H1 (cell line): ENCODE results near the gene USP13. TPM values are rescaled to one million over a fixed set of nuclear protein-coding genes. Genes with fewer than 3 reads are reported as not detected.

Source experiments
- CTCF ChIA-PET: fragments of 300-600 bp; sonication (Branson Sonifier 250); formaldehyde crosslinking; loops from one replicate; lab custom pipeline; 2021; ENCODE audit not compliant: partially characterized antibody; lab: Charles Lee
- POLR2A ChIA-PET: fragments of 300-600 bp; sonication (Branson Sonifier 250); formaldehyde crosslinking; loops from one replicate; lab custom pipeline; 2021; ENCODE audit warnings: inconsistent platforms; ENCODE audit not compliant: partially characterized antibody; lab: Charles Lee
- DNase-seq, 2 experiments: peaks; one replicate each; pipeline versions ENCODE4 v3.0.0 to v3.0.0-alpha.2; 2010 to 2022; ENCODE audit warnings: low spot score in 2 of 2, low read depth in 1 of 2, mixed read lengths in 1 of 2
- FAIRE-seq: peaks from 2 replicates; lab custom pipeline; 2011; peaks lifted over from hg19 to GRCh38; lab: Jason Lieb, UNC
- H2AFZ ChIP-seq: 2 replicates; pipeline ENCODE4 v1.8.1; 2012; ENCODE audit warnings: low read length, inconsistent platforms
- H2AK5ac ChIP-seq: 2 replicates; pipeline ENCODE4 v1.6.1; 2013; ENCODE audit warnings: low read depth, low read length
- H2BK120ac ChIP-seq: replicated peaks from 2 replicates; pipeline ENCODE3; 2013; ENCODE audit warnings: low read depth, low read length, inconsistent platforms
- H2BK12ac ChIP-seq: 2 replicates; pipeline ENCODE4 v1.6.1; 2013; ENCODE audit warnings: low read depth, low read length
- H2BK15ac ChIP-seq: 2 replicates; pipeline ENCODE4 v1.6.1; 2013; ENCODE audit warnings: low read length
- H2BK20ac ChIP-seq: 2 replicates; pipeline ENCODE4 v1.6.1; 2013; ENCODE audit warnings: low read length
- H2BK5ac ChIP-seq: 2 replicates; pipeline ENCODE4 v1.6.1; 2013; ENCODE audit warnings: low read depth, low read length
- H3K14ac ChIP-seq: 2 replicates; pipeline ENCODE4 v1.6.1; 2013; ENCODE audit warnings: inconsistent platforms; ENCODE audit not compliant: insufficient read length
- H3K18ac ChIP-seq: 2 replicates; pipeline ENCODE4 v1.6.1; 2013; ENCODE audit warnings: low read length; ENCODE audit errors: extremely low read depth
- H3K23ac ChIP-seq: 2 replicates; pipeline ENCODE4 v1.6.1; 2013; ENCODE audit warnings: inconsistent platforms; ENCODE audit not compliant: insufficient read length
- H3K23me2 ChIP-seq: 2 replicates; pipeline ENCODE4 v1.6.1; 2013; ENCODE audit warnings: low read depth, low read length
- H3K27ac ChIP-seq: 2 replicates; pipeline ENCODE4 v1.6.1; 2011; ENCODE audit warnings: low read depth, low read length, inconsistent platforms
- H3K27me3 ChIP-seq, 4 experiments: replicated peaks in 1 of 4; 1 replicate in 1 of 4; 2 replicates in 3 of 4; pipeline versions ENCODE4 v1.6.1 to v1.8.1; 2011 to 2013; ENCODE audit warnings: low read length in 3 of 4, mild to moderate bottlenecking in 3 of 4, inconsistent platforms in 2 of 4, mixed read lengths in 2 of 4, moderate library complexity in 1 of 4; ENCODE audit not compliant: control insufficient read depth in 3 of 4, insufficient read depth in 3 of 4; ENCODE audit errors: extremely low read depth in 1 of 4
- H3K36me3 ChIP-seq, 4 experiments: 2 replicates each; pipeline versions ENCODE4 v1.6.1 to v1.8.1; 2011 to 2013; ENCODE audit warnings: mild to moderate bottlenecking in 4 of 4, low read length in 3 of 4, moderate library complexity in 2 of 4, control low read depth in 1 of 4, inconsistent platforms in 1 of 4; ENCODE audit not compliant: insufficient read depth in 4 of 4, control insufficient read depth in 2 of 4
- H3K4ac ChIP-seq: replicated peaks from 2 replicates; pipeline ENCODE3; 2013; ENCODE audit warnings: low read length, low read depth, mixed read lengths, inconsistent platforms; ENCODE audit not compliant: insufficient read length
- H3K4me1 ChIP-seq, 4 experiments: replicated peaks in 1 of 4; 1 replicate in 1 of 4; 2 replicates in 3 of 4; pipeline versions ENCODE4 v1.6.1 to v1.8.1; 2011 to 2013; ENCODE audit warnings: low read length in 3 of 4, inconsistent platforms in 2 of 4, mixed read lengths in 1 of 4; ENCODE audit not compliant: insufficient read depth in 4 of 4, control insufficient read depth in 3 of 4
- H3K4me2 ChIP-seq, 2 experiments: 2 replicates each; pipeline versions ENCODE4 v1.6.1 to v1.8.1; 2011 to 2013; ENCODE audit warnings: low read depth in 2 of 2, low read length in 2 of 2, control low read depth in 1 of 2, inconsistent platforms in 1 of 2, mild to moderate bottlenecking in 1 of 2; ENCODE audit not compliant: insufficient read depth in 1 of 2
- H3K4me3 ChIP-seq, 4 experiments: fragments of 200-600, 300-600 bp in 1 of 4; sonication (generic), shearing (Covaris generic), sonication (Bioruptor Twin) in 1 of 4; 2 replicates each; pipeline versions ENCODE4 v1.5.1 to v1.8.1; 2011 to 2016; ENCODE audit warnings: low read length in 4 of 4, low read depth in 3 of 4, control low read depth in 2 of 4, inconsistent platforms in 2 of 4, mild to moderate bottlenecking in 2 of 4, mixed read lengths in 1 of 4, moderate library complexity in 1 of 4; ENCODE audit not compliant: insufficient read depth in 2 of 4; ENCODE audit errors: extremely low read depth in 1 of 4
- H3K56ac ChIP-seq: replicated peaks from 2 replicates; pipeline ENCODE3; 2013; ENCODE audit warnings: low read depth, mild to moderate bottlenecking, mixed read lengths, low read length, inconsistent platforms; ENCODE audit not compliant: insufficient read length
- H3K79me1 ChIP-seq: 2 replicates; pipeline ENCODE4 v1.6.1; 2013; ENCODE audit warnings: low read depth, low read length, control low read depth
- H3K79me2 ChIP-seq, 2 experiments: 2 replicates each; pipeline versions ENCODE4 v1.6.1 to v1.8.1; 2012 to 2013; ENCODE audit warnings: low read length in 2 of 2, mild to moderate bottlenecking in 2 of 2, inconsistent platforms in 1 of 2; ENCODE audit not compliant: insufficient read depth in 2 of 2, control insufficient read depth in 1 of 2
- H3K9ac ChIP-seq, 4 experiments: replicated peaks in 1 of 4; 1 replicate in 1 of 4; 2 replicates in 3 of 4; pipeline versions ENCODE4 v1.6.1 to v1.8.1; 2011 to 2013; ENCODE audit warnings: low read depth in 3 of 4, low read length in 3 of 4, control low read depth in 2 of 4, mild to moderate bottlenecking in 2 of 4, moderate library complexity in 2 of 4, inconsistent platforms in 1 of 4; ENCODE audit errors: extremely low read depth in 1 of 4
- H3K9me3 ChIP-seq, 2 experiments: 2 replicates each; pipeline versions ENCODE4 v1.6.1 to v1.8.1; 2012 to 2013; ENCODE audit warnings: mild to moderate bottlenecking in 2 of 2, moderate library complexity in 2 of 2, control low read depth in 1 of 2, inconsistent platforms in 1 of 2, low read depth in 1 of 2, low read length in 1 of 2, mixed read lengths in 1 of 2; ENCODE audit not compliant: insufficient read depth in 2 of 2
- H4K20me1 ChIP-seq, 2 experiments: replicated peaks in 1 of 2; 2 replicates each; pipeline versions ENCODE3 to v1.8.1; 2011 to 2013; ENCODE audit warnings: inconsistent platforms in 2 of 2, low read length in 2 of 2, mild to moderate bottlenecking in 1 of 2; ENCODE audit not compliant: insufficient read depth in 2 of 2, control insufficient read depth in 1 of 2
- H4K5ac ChIP-seq: 2 replicates; pipeline ENCODE4 v1.6.1; 2013; ENCODE audit warnings: low read length, low read depth, mixed read lengths, inconsistent platforms; ENCODE audit not compliant: insufficient read length
- H4K8ac ChIP-seq: 2 replicates; pipeline ENCODE4 v1.8.0; 2013; ENCODE audit warnings: mild to moderate bottlenecking, moderate library complexity, low read length, inconsistent platforms; ENCODE audit not compliant: insufficient read depth; ENCODE audit errors: extremely low read depth
- H4K91ac ChIP-seq: replicated peaks from 2 replicates; pipeline ENCODE3; 2013; ENCODE audit warnings: low read length, mixed read lengths, inconsistent platforms; ENCODE audit not compliant: insufficient read length
- E2F6 ChIP-seq: IDR thresholded peaks from 2 replicates; pipeline ENCODE4 v1.6.1; 2012; ENCODE audit warnings: inconsistent platforms
- GTF2F1 ChIP-seq: IDR thresholded peaks from 2 replicates; pipeline ENCODE4 v1.6.1; 2012; ENCODE audit warnings: low read depth, low read length, improper control_type of control experiment, borderline replicate concordance
- POLR2AphosphoS5 ChIP-seq: IDR thresholded peaks from 2 replicates; pipeline ENCODE4 v1.6.1; 2011; ENCODE audit warnings: low read depth, low read length
- RXRA ChIP-seq: IDR thresholded peaks from 2 replicates; pipeline ENCODE4 v1.6.1; 2011; ENCODE audit warnings: low read depth, mild to moderate bottlenecking, low read length, moderate library complexity; ENCODE audit not compliant: insufficient read depth
- SAP30 ChIP-seq: fragments of 300-600 bp; sonication (generic); IDR thresholded peaks from 2 replicates; pipeline ENCODE4 v1.7.1; 2012; ENCODE audit warnings: low read length, moderate library complexity, mild to moderate bottlenecking, inconsistent platforms; ENCODE audit not compliant: insufficient read depth, insufficient replicate concordance
- SIX5 ChIP-seq: IDR thresholded peaks from 2 replicates; pipeline ENCODE4 v1.6.1; 2011; ENCODE audit warnings: mild to moderate bottlenecking, low read depth, low read length
- SP2 ChIP-seq: IDR thresholded peaks from 2 replicates; pipeline ENCODE4 v1.6.1; 2012; ENCODE audit warnings: mild to moderate bottlenecking, low read length, inconsistent platforms
- TAF1 ChIP-seq: IDR thresholded peaks from 2 replicates; pipeline ENCODE4 v1.6.1; 2011; ENCODE audit warnings: mild to moderate bottlenecking, low read depth, low read length
- WGBS, 2 experiments: shearing (Covaris generic) in 1 of 2; methylation state at CpG; one replicate each; pipeline versions ENCODE4 v1.1.6 to v1.1.7; 2013 to 2015; ENCODE audit warnings: low lambda C conversion rate in 2 of 2, mixed read lengths in 2 of 2, inconsistent platforms in 1 of 2, low coverage in 1 of 2, missing lambda C conversion rate in 1 of 2; ENCODE audit not compliant: insufficient replicate concordance in 2 of 2, insufficient coverage in 1 of 2, insufficient read length in 1 of 2; ENCODE audit errors: extremely low coverage in 1 of 2, missing lambda C conversion rate in 1 of 2; 5-methylcytosine and 5-hydroxymethylcytosine counted together
- polyA plus RNA-seq, 7 experiments: library from polyadenylated mRNA; depleted of rRNA in 3 of 7; stranded (reverse) in 5 of 7; unstranded in 2 of 7; fragments of >200 nt in 5 of 7; fragments of 200-250 nt in 2 of 7; gene quantifications; 1 replicate in 5 of 7; 2 replicates in 1 of 7; 4 replicates in 1 of 7; pipeline versions ENCODE4 v1.2.1 to v1.2.3, GENCODE V29; 2011 to 2013; ENCODE audit warnings: missing spikeins in 2 of 7, mixed read lengths in 2 of 7
- total RNA-seq: library from RNA; stranded (reverse); fragmentation: NEBNext Ultra II Directional; extraction: Animal tissue kit (Norgen Biotek cat#: 25700); gene quantifications from 2 replicates; pipeline ENCODE4 v1.2.1, GENCODE V29; 2021

The USP13 gene
- total and polyA plus RNA-seq, 2 of the 8 experiments (the other 6 are each of a cell fraction or from before 2014, with no cell fraction given) = 7.9 to 25.9 TPM

GRCh38 chr3:179826247-179826637 is 173.4 kb downstream of the USP13 start:
- DNase-seq = no peak
- Histone ChIP-seq H3K56ac (no peak overlapping the region), H2AFZ (no peak overlapping the region), H3K27me3 (no peaks in the 10 kb centered on the region), H3K79me1 (no peaks in the 10 kb centered on the region), H3K9ac (no peak overlapping the region), H3K27ac (no peak overlapping the region), H3K4ac (no peak overlapping the region), H4K20me1 (no peaks in the 10 kb centered on the region), H3K79me2 (no peaks in the 10 kb centered on the region), H3K4me1 (peaks cover 0 to 9% (median 5%) of the 10 kb centered on the region in 4 experiments; a peak in 4 of 7 replicates), H2BK15ac (no peak overlapping the region), H3K9me3 (no peaks in the 10 kb centered on the region), H3K4me2 (no peak overlapping the region), H3K23me2 (no peaks in the 10 kb centered on the region; the same call in 1 of the 2 replicates), H4K91ac (no peak overlapping the region), H2BK20ac (no peak overlapping the region), H2BK5ac (no peak overlapping the region), H3K4me3 (no peak overlapping the region), H3K23ac (no peak overlapping the region), H3K36me3 (no peaks in the 10 kb centered on the region), H3K18ac (no peak overlapping the region)
- POLR2A ChIA-PET = interaction anchor here (0.6 kb wide), 1 partner anchor 613 kb away, joined by 4 read pairs; no protein-coding TSS in a partner anchor
- WGBS, 2 experiments = 20% methylated on average over 1 of the region's 1 CpG; no CpG with 5 or more reads in 1 of the 2 experiments
- no peak for TF ChIP-seq GTF2F1
- TF ChIP-seq RXRA = no peak
- no peak for TF ChIP-seq E2F6
- TF ChIP-seq POLR2AphosphoS5 = no peak
- TF ChIP-seq TAF1 = no peak
- no peak for TF ChIP-seq SP2
- no peak for TF ChIP-seq SAP30
- no peak for TF ChIP-seq SIX5
- TF ChIP-seq, all 59 proteins: peak for 0
- FAIRE-seq = no peak
- H2BK120ac ChIP-seq = no peak overlapping the region
- no peak overlapping the region for H4K5ac ChIP-seq
- no peak overlapping the region for H2BK12ac ChIP-seq
- CTCF ChIA-PET = interaction anchor here (1.8 to 4.1 kb wide), 3 partner anchors 15 to 58 kb away, joined by 8 to 26 read pairs (median 9); no protein-coding TSS in a partner anchor
- H2AK5ac ChIP-seq = no peak overlapping the region
- H4K8ac ChIP-seq = no peak overlapping the region
- no peak overlapping the region for H3K14ac ChIP-seq
